22Rv1 (cell line): Measurements from ENCODE around the gene SLC31A1.

Experiments used
- CTCF ChIP-seq: fragments of 450-650 bp; IDR thresholded peaks from 2 replicates; pipeline ENCODE4 v1.5.1; 2017; ENCODE audit warnings: mild to moderate bottlenecking
- ZFX ChIP-seq: fragments of 450-650 bp; IDR thresholded peaks from 2 replicates; pipeline ENCODE4 v1.6.1; 2017; ENCODE audit warnings: antibody characterized with exemption, borderline replicate concordance

- TF ChIP-seq CTCF (no peak), ZFX (no peak)
Observed at GRCh38 chr9:113181165-113181564, 40.2 kb upstream of the SLC31A1 start.
